ENCODE data around the gene PTPN5.

DNA sequence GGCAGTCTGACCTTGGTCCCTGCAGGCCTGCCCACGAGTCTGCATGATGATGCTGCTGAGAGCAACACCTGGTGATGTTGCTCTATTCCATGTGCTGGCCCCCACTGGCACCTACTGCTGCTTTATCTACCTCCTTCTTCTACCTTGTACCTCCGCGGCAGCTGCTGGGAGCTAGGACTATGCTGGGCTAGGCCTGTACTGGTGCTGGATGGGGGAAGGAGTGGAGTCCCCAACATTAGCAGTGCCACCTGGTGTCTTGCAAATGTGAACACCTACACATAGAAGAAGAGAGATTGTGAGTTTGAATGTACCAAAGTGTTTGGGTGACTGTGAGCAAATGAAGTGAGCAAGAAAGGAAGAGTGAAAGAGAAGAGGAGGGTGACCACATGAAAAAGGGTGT is 30.5 kb downstream of the PTPN5 start:
- TF ChIP-seq, protein P1, sequence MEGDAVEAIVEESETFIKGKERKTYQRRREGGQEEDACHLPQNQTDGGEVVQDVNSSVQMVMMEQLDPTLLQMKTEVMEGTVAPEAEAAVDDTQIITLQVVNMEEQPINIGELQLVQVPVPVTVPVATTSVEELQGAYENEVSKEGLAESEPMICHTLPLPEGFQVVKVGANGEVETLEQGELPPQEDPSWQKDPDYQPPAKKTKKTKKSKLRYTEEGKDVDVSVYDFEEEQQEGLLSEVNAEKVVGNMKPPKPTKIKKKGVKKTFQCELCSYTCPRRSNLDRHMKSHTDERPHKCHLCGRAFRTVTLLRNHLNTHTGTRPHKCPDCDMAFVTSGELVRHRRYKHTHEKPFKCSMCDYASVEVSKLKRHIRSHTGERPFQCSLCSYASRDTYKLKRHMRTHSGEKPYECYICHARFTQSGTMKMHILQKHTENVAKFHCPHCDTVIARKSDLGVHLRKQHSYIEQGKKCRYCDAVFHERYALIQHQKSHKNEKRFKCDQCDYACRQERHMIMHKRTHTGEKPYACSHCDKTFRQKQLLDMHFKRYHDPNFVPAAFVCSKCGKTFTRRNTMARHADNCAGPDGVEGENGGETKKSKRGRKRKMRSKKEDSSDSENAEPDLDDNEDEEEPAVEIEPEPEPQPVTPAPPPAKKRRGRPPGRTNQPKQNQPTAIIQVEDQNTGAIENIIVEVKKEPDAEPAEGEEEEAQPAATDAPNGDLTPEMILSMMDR (IDR thresholded peaks at IDR 0.05), result no peak
- TF ChIP-seq ZFX (IDR thresholded peaks at IDR 0.05; ENCODE audit: borderline replicate concordance), result no peak
